OCI-M2 (cell line): ENCODE measurements around the gene FAM236D.
"Not testable (repeated sequence)": the region's sequence is repeated elsewhere in the genome, so short reads cannot be mapped to it uniquely, and the experiment has no call there.

Source experiments
- DNase-seq: peaks from one replicate; lab custom pipeline; 2025; ENCODE audit not compliant: unreplicated experiment; lab: John Stamatoyannopoulos, UW

FAM236D gene

GRCh38 chrX:72808110-72808509 lies at the start of gene FAM236D:
Gene FAM236D (minus strand): TSS chrX:72808210. CDS start chrX:72808110, 100 bp downstream.
- not testable (repeated sequence) for DNase-seq

- not testable (repeated sequence) for DNase-seq
These were observed 29.5 kb upstream of the FAM236D start for GRCh38 chrX:72837532-72837931.

GRCh38 chrX:72830701-72831100 lies 22.7 kb upstream of the FAM236D start:
- DNase-seq, result not testable (repeated sequence)

- DNase-seq, result not testable (repeated sequence)
These were observed 17.6 kb downstream of the FAM236D start for GRCh38 chrX:72790390-72790789.

- not testable (repeated sequence) for DNase-seq
These were observed 19.9 kb downstream of the FAM236D start for GRCh38 chrX:72788142-72788541.

GRCh38 chrX:72783964-72784363 lies 24.0 kb downstream of the FAM236D start:
- DNase-seq, result not testable (repeated sequence)

GRCh38 chrX:72783365-72783936 lies 24.6 kb downstream of the FAM236D start:
- DNase-seq, result not testable (repeated sequence)

- not testable (repeated sequence) for DNase-seq
These were observed 25.4 kb downstream of the FAM236D start, which contains the start of gene FAM236B for GRCh38 chrX:72782560-72782959. Gene FAM236B (minus strand): TSS chrX:72782660. CDS start chrX:72782560, 100 bp downstream.

GRCh38 chrX:72778146-72778545 lies 29.9 kb downstream of the FAM236D start:
- not testable (repeated sequence) for DNase-seq

GRCh38 chrX:72777467-72777790 lies 30.6 kb downstream of the FAM236D start:
- DNase-seq, result not testable (repeated sequence)

GRCh38 chrX:72776653-72777466 lies 31.1 kb downstream of the FAM236D start, which contains the start of gene DMRTC1B:
Gene DMRTC1B (plus strand): TSS chrX:72776890. CDS start chrX:72845136, 68,246 bp downstream.
- not testable (repeated sequence) for DNase-seq

GRCh38 chrX:72760454-72760853 lies 47.6 kb downstream of the FAM236D start:
- not testable (repeated sequence) for DNase-seq
